ENCODE results near the gene IPCEF1. TPM values are rescaled to one million over a fixed set of nuclear protein-coding genes. Genes with fewer than 3 reads are reported as not detected.

The IPCEF1 gene
- total and polyA plus RNA-seq, 2 experiments from 2014 or later = not detected

DNA sequence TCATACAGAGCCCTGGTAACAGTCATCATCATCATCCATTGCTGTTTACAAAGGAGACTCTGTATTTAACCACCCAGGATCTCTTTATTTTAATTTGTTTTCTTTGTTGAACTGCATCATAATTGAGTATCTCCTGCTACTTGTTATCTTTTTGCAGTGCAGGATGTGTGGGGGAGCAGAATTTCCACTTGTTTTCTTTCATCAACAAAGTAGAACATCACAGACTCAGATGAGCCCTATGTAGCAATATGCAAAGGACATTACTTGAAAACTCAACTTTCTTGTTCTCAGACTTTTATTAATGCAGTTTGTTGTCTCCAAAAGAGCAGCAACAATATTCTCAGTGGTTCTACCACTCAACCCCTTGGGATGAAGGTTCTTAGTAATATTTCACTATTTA, 38.7 kb upstream of the IPCEF1 start:
- H3K9ac ChIP-seq = no peak overlapping the region
- no peaks in the 10 kb centered on the region for H3F3A ChIP-seq (ENCODE audit: insufficient read depth)
- no peak for DNase-seq
- TF ChIP-seq EZH2 (IDR thresholded peaks at IDR 0.05; ENCODE audit: insufficient read depth, poor library complexity, severe bottlenecking) = no peak
- TF ChIP-seq EZH2phosphoT487 (IDR thresholded peaks at IDR 0.05; ENCODE audit: insufficient read depth, low read depth) = no peak
- H3K4me3 ChIP-seq = no peak overlapping the region
- no peak overlapping the region for H3K4me2 ChIP-seq (ENCODE audit: unreplicated experiment)
- H3K27me3 ChIP-seq (replicated peaks; ENCODE audit: insufficient read depth) = 0 out of 2 replicates have a peak, but pooled peaks cover under 1% of the 10 kb centered on the region
- H3K4me1 ChIP-seq (ENCODE audit: insufficient read depth) = 0 out of 2 replicates have a peak, but pooled peaks cover 9% of the 10 kb centered on the region
- H3K36me3 ChIP-seq (ENCODE audit: low read depth) = no peaks in the 10 kb centered on the region
- no peak overlapping the region for H2AFZ ChIP-seq
- no peaks in the 10 kb centered on the region for H3K9me2 ChIP-seq (ENCODE audit: insufficient read depth)
- H3K27ac ChIP-seq = no peak overlapping the region
- in situ Hi-C loops (cut with MboI) = no loop called here
- no peaks in the 10 kb centered on the region for H3K79me2 ChIP-seq (ENCODE audit: insufficient read depth)
- no peaks in the 10 kb centered on the region for H3K9me3 ChIP-seq (ENCODE audit: low read depth)
- H4K20me1 ChIP-seq (ENCODE audit: insufficient read depth) = no peaks in the 10 kb centered on the region

DNA sequence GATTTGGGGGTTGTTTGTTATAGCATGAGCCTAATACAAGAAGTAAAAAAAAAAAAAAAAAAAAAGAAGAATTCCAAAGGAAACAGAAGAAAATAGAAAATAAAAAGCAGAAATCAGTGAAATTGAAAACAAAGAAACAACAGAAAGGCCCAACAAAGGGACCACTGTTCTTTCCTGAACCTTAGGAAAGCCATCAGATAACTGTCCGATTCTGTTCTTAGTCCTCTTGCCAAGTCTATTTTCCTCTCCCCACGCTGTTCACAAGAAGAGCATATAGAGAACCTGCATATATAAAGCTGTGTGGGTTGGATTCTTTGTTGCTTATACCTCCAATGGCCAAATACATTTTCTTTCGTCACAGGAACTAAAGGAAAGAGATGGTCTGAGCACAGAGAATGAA, 38.0 kb upstream of the IPCEF1 start:
- no peak overlapping the region for H2AFZ ChIP-seq
- H3K79me2 ChIP-seq (ENCODE audit: insufficient read depth) = no peaks in the 10 kb centered on the region
- in situ Hi-C loops (cut with MboI) = no loop called here
- no peaks in the 10 kb centered on the region for H3K9me2 ChIP-seq (ENCODE audit: insufficient read depth)
- H3K27ac ChIP-seq = no peak overlapping the region
- no peak overlapping the region for H3K4me3 ChIP-seq
- H3K4me1 ChIP-seq (ENCODE audit: insufficient read depth) = 0 out of 2 replicates have a peak, but pooled peaks cover 9% of the 10 kb centered on the region
- no peaks in the 10 kb centered on the region for H4K20me1 ChIP-seq (ENCODE audit: insufficient read depth)
- no peak overlapping the region for H3K4me2 ChIP-seq (ENCODE audit: unreplicated experiment)
- H3K36me3 ChIP-seq (ENCODE audit: low read depth) = no peaks in the 10 kb centered on the region
- no peaks in the 10 kb centered on the region for H3F3A ChIP-seq (ENCODE audit: insufficient read depth)
- H3K9me3 ChIP-seq (ENCODE audit: low read depth) = no peaks in the 10 kb centered on the region
- no peak overlapping the region for H3K9ac ChIP-seq
- no peak for DNase-seq
- 91 to 94% methylated on average over 3 of the region's 3 CpGs for WGBS, 2 experiments (ENCODE audit: low coverage in 1 of 2, low lambda C conversion rate in 2 of 2, missing lambda C conversion rate in 2 of 2)
- no peak for TF ChIP-seq EZH2 (IDR thresholded peaks at IDR 0.05; ENCODE audit: insufficient read depth, poor library complexity, severe bottlenecking)
- no peak for TF ChIP-seq EZH2phosphoT487 (IDR thresholded peaks at IDR 0.05; ENCODE audit: insufficient read depth, low read depth)
- 0 out of 2 replicates have a peak, but pooled peaks cover 3% of the 10 kb centered on the region for H3K27me3 ChIP-seq (replicated peaks; ENCODE audit: insufficient read depth)

DNA sequence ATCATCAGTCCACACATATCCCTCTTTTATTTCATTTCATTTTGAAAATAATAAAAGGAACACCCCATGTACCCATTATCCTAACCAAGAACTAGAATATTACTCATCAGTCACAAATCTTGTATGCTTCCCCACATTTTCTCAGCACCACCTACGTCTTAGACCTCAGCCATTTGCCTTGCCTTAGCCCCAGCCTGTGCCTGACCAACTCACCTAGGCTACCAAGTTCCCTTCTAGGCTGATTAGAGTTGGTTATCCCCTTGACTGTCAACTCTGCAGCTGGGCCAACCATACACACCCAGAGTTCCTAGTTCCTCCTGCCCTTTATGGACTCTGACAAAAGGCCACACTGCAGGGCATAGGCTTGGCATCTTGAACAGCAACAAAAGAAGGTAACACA, 33.4 kb upstream of the IPCEF1 start:
- H3K9me3 ChIP-seq (ENCODE audit: low read depth) = peaks cover 5% of the 10 kb centered on the region
- DNase-seq = no peak
- 0 out of 2 replicates have a peak, but pooled peaks cover 4% of the 10 kb centered on the region for H3K36me3 ChIP-seq (ENCODE audit: low read depth)
- no peak for TF ChIP-seq EZH2 (IDR thresholded peaks at IDR 0.05; ENCODE audit: insufficient read depth, poor library complexity, severe bottlenecking)
- no peak for TF ChIP-seq EZH2phosphoT487 (IDR thresholded peaks at IDR 0.05; ENCODE audit: insufficient read depth, low read depth)
- in situ Hi-C loops (cut with MboI) = no loop called here
- H3K9me2 ChIP-seq (ENCODE audit: insufficient read depth) = no peaks in the 10 kb centered on the region
- peaks cover 10% of the 10 kb centered on the region for H3K27me3 ChIP-seq (replicated peaks; ENCODE audit: insufficient read depth)
- H3K4me1 ChIP-seq (ENCODE audit: insufficient read depth) = peaks cover 12% of the 10 kb centered on the region
- no peaks in the 10 kb centered on the region for H3K79me2 ChIP-seq (ENCODE audit: insufficient read depth)
- H3F3A ChIP-seq (ENCODE audit: insufficient read depth) = peaks cover 9% of the 10 kb centered on the region; the same call in 1 of the 2 replicates
- H3K9ac ChIP-seq = no peak overlapping the region
- no peak overlapping the region for H3K4me2 ChIP-seq (ENCODE audit: unreplicated experiment)
- H3K4me3 ChIP-seq = no peak overlapping the region
- no peak overlapping the region for H3K27ac ChIP-seq
- H4K20me1 ChIP-seq (ENCODE audit: insufficient read depth) = no peaks in the 10 kb centered on the region
- WGBS, 2 experiments (ENCODE audit: low coverage in 1 of 2, low lambda C conversion rate in 2 of 2, missing lambda C conversion rate in 2 of 2) = 84 to 88% methylated on average over 1 of the region's 1 CpG
- no peak overlapping the region for H2AFZ ChIP-seq

DNA sequence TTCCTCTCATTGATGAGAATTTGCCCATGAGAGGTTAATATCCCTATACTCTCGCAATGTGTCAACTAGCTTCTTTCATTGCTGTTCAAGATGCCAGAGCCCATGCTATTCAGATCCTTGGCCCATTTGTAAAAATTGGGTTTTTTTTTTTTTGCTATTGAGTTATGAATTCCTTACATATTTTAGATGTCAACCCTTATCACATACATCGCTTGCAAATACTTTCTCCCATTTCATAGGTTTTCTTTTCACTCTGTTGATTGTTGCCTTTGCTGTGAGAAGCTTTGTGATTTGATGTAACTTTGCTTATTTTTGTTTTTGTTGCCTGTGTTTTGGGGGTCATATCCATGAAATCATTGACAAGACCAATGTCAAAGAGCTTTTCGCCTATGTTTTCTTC, 32.2 kb upstream of the IPCEF1 start:
- 95 to 96% methylated on average over 3 of the region's 3 CpGs for WGBS, 2 experiments (ENCODE audit: low coverage in 1 of 2, low lambda C conversion rate in 2 of 2, missing lambda C conversion rate in 2 of 2)
- TF ChIP-seq EZH2 (IDR thresholded peaks at IDR 0.05; ENCODE audit: insufficient read depth, poor library complexity, severe bottlenecking) = no peak
- TF ChIP-seq EZH2phosphoT487 (IDR thresholded peaks at IDR 0.05; ENCODE audit: insufficient read depth, low read depth) = no peak
- Histone ChIP-seq H3K27me3 (replicated peaks; ENCODE audit: insufficient read depth) (peaks cover 11% of the 10 kb centered on the region), H3K79me2 (ENCODE audit: insufficient read depth) (no peaks in the 10 kb centered on the region), H3K4me3 (no peak overlapping the region), H3K9me3 (ENCODE audit: low read depth) (peaks cover 5% of the 10 kb centered on the region), H3K4me1 (ENCODE audit: insufficient read depth) (peaks cover 12% of the 10 kb centered on the region), H3K36me3 (ENCODE audit: low read depth) (0 out of 2 replicates have a peak, but pooled peaks cover 4% of the 10 kb centered on the region), H3K9me2 (ENCODE audit: insufficient read depth) (no peaks in the 10 kb centered on the region), H3K4me2 (ENCODE audit: unreplicated experiment) (no peak overlapping the region), H3K27ac (no peak overlapping the region), H2AFZ (no peak overlapping the region), H3F3A (ENCODE audit: insufficient read depth) (peaks cover 9% of the 10 kb centered on the region; the same call in 1 of the 2 replicates), H4K20me1 (ENCODE audit: insufficient read depth) (no peaks in the 10 kb centered on the region), H3K9ac (no peak overlapping the region)
- DNase-seq = no peak
- in situ Hi-C loops (cut with MboI) = no loop called here

All from GM23248 (cell line).